GM13976 (cell line): ENCODE data around the gene DCDC2.

ENCODE experiments used
- DNase-seq: peaks from one replicate; pipeline ENCODE4 v3.0.0; 2012; ENCODE audit warnings: low spot score
- CTCF ChIP-seq: IDR thresholded peaks from 2 replicates; pipeline ENCODE4 v1.5.1; 2012; ENCODE audit warnings: borderline replicate concordance, mild to moderate bottlenecking; ENCODE audit not compliant: insufficient read depth; ENCODE audit errors: extremely low read depth, missing control alignments, control extremely low read depth
- in situ Hi-C: fragments of 300-500 bp; cut with MboI; formaldehyde crosslinking; loops from one replicate; pipeline ENCODE4 v1.12.0; 2022; ENCODE audit warnings: low sequenced_read_pairs, mixed read lengths, inconsistent platforms; ENCODE audit not compliant: unreplicated experiment

DCDC2 gene

DNA sequence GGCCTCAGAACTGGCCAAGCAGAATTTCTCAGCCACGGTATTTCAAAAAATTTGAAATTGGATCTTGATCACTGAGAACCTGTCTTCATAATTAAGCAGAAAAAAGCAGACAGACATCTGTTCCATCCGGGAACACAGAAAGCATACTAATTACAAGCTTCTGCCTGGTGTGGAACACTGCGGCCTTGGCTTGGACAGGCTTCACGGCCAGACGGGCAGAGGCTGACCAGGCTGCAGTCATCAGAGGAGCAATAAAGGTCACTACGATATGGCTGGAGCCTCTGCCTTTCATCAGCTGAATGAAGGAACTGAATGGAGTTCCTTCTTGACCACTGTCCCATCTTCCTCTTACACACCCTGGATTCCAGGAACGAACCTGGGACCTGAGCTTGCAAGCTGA is 235.7 kb downstream of the DCDC2 start:
- TF ChIP-seq CTCF: no peak
- in situ Hi-C loops: no loop called here
- DNase-seq: no peak
